Naive thymus-derived CD4-positive, alpha-beta T cell (primary cell): ENCODE measurements around the gene ACSF3. TPM values are rescaled to one million over a fixed set of nuclear protein-coding genes. Genes with fewer than 3 reads are reported as not detected.

Experiments
- ATAC-seq: fragments of 150-1000 bp; cut with Tn5 transposase; 2 replicates; pipeline ENCODE4 v1.10.0; 2021; ENCODE audit warnings: mild to moderate bottlenecking, moderate library complexity
- CTCF ChIA-PET: fragments of 350-600 bp; sonication (Branson Sonifier 250); formaldehyde crosslinking; loops from one replicate; lab custom pipeline; 2021; ENCODE audit warnings: antibody characterized with exemption; lab: Charles Lee
- POLR2A ChIA-PET: fragments of 350-600 bp; sonication (Branson Sonifier 250); formaldehyde crosslinking; loops from one replicate; lab custom pipeline; 2021; ENCODE audit warnings: antibody characterized with exemption, inconsistent platforms; lab: Charles Lee
- DNase-seq, 9 donors: peaks; one replicate each; pipeline versions ENCODE4 v3.0.0 to v3.0.0-alpha.2; 2020 to 2022; ENCODE audit warnings: mixed read lengths in 1 of 9
- H3K27ac ChIP-seq: one replicate; pipeline ENCODE4 v1.7.0; 2013; ENCODE audit warnings: mild to moderate bottlenecking, low read depth, low read length, moderate library complexity
- H3K27me3 ChIP-seq, 2 donors: one replicate each; pipeline ENCODE4 v1.7.0; 2013; ENCODE audit warnings: low read length in 2 of 2, mild to moderate bottlenecking in 2 of 2, moderate library complexity in 2 of 2; ENCODE audit not compliant: control insufficient read depth in 2 of 2, insufficient read depth in 2 of 2
- H3K36me3 ChIP-seq, 3 experiments: 1 replicate in 2 of 3; 2 replicates in 1 of 3; pipeline ENCODE4 v1.7.0; 2013; ENCODE audit warnings: low read length in 3 of 3, mild to moderate bottlenecking in 3 of 3, moderate library complexity in 1 of 3; ENCODE audit not compliant: insufficient read depth in 3 of 3, control insufficient read depth in 2 of 3
- H3K4me1 ChIP-seq, 2 donors: one replicate each; pipeline ENCODE4 v1.7.0; 2013; ENCODE audit warnings: low read length in 2 of 2, mild to moderate bottlenecking in 2 of 2, moderate library complexity in 1 of 2; ENCODE audit not compliant: control insufficient read depth in 2 of 2, insufficient read depth in 2 of 2
- H3K4me3 ChIP-seq: 2 replicates; pipeline ENCODE4 v1.7.0; 2013; ENCODE audit warnings: mild to moderate bottlenecking, low read length
- H3K9me3 ChIP-seq, 3 experiments: 1 replicate in 2 of 3; 2 replicates in 1 of 3; pipeline ENCODE4 v1.7.0; 2013; ENCODE audit warnings: low read length in 3 of 3; ENCODE audit not compliant: control insufficient read depth in 2 of 3
- H3K27ac Mint-ChIP-seq, 9 donors: one replicate each; pipeline ENCODE4 v1.8.0; 2020 to 2022; ENCODE audit warnings: mixed read lengths in 9 of 9, mild to moderate bottlenecking in 8 of 9, moderate library complexity in 5 of 9, inconsistent platforms in 2 of 9
- H3K27me3 Mint-ChIP-seq, 5 donors: one replicate each; pipeline ENCODE4 v1.8.0; 2021 to 2022; ENCODE audit warnings: mixed read lengths in 5 of 5, mild to moderate bottlenecking in 1 of 5
- H3K36me3 Mint-ChIP-seq, 5 donors: one replicate each; pipeline ENCODE4 v1.8.0; 2020 to 2022; ENCODE audit warnings: mixed read lengths in 5 of 5, mild to moderate bottlenecking in 3 of 5, inconsistent platforms in 1 of 5
- H3K4me1 Mint-ChIP-seq, 7 donors: one replicate each; pipeline ENCODE4 v1.8.0; 2020 to 2022; ENCODE audit warnings: mixed read lengths in 7 of 7, mild to moderate bottlenecking in 3 of 7, inconsistent platforms in 1 of 7
- H3K4me3 Mint-ChIP-seq, 10 donors: one replicate each; pipeline ENCODE4 v1.8.0; 2020 to 2022; ENCODE audit warnings: mild to moderate bottlenecking in 10 of 10, mixed read lengths in 10 of 10, moderate library complexity in 6 of 10, inconsistent platforms in 2 of 10
- H3K9me3 Mint-ChIP-seq, 11 donors: one replicate each; pipeline ENCODE4 v1.8.0; 2020 to 2022; ENCODE audit warnings: mixed read lengths in 11 of 11, mild to moderate bottlenecking in 4 of 11, inconsistent platforms in 1 of 11, moderate library complexity in 1 of 11
- intact Hi-C, 2 donors: fragments of 100-400 bp; cut with micrococcal nuclease; formaldehyde crosslinking; loops; one replicate each; pipeline ENCODE4 v1.15.1; 2023
- polyA plus RNA-seq, 2 donors: library from polyadenylated mRNA; unstranded; fragments of 300-500 nt; fragmentation: Illumina TruSeq; gene quantifications; one replicate each; pipeline ENCODE4 v1.2.3, GENCODE V29; 2021
- total RNA-seq, 6 experiments: library from RNA in 5 of 6; stranded (reverse) in 5 of 6; gene quantifications; 1 replicate in 5 of 6; 2 replicates in 1 of 6; pipeline ENCODE4 v1.2.3 and lab custom pipeline; 2021 to 2026

The ACSF3 gene
- total and polyA plus RNA-seq, 7 experiments from 2014 or later = 26.2 to 84.1 (median 68.5) TPM

DNA sequence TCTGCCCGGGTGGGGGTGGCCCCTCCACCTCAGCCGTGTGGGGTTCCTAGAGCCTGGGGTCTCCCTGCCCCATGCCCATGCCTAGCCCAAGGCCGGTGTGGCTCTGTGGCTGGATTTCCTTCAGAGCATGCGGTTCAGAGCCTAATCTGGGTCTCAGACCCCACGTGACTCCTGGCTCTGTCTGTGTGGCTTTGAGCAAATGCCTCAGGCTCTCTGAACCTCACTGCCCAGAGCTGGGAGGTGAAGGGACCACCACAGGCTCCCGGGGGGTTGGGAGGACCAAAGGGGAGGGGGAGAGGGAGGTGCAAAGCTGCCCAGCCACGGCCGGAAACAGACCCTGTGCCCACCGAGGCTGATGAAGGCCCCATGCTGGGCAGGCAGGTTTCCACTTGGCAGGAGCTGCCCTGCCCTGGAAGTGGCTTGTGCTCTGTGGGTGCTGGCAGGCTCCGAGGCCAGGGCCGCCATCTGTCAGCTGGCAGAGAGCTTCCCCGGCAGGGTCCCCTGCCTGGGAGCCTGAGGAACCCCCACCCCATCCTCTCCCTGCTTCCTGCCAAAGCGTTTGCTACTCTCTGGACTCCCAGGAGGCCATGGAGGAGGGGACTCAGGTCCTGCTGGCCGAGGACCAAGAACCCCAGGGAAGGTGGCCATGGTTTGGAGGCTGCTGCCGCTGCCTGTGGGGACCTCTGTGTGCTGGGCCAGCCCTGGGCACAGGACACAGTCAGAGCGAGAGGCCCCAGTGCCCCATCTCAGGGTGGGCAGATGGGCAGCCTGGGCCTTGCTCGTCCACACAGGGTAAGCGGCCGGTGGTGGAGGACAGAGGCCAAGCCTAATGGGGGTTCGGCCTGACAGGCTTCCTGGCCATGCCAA is 81.9 kb downstream of the ACSF3 start:
- POLR2A ChIA-PET = no interaction called here
- ATAC-seq (no peak), DNase-seq (no peak)
- Histone ChIP-seq H3K36me3 (no peaks in the 10 kb centered on the region), H3K4me3 (no peak overlapping the region), H3K27ac (no peak overlapping the region), H3K27me3 (no peaks in the 10 kb centered on the region), H3K4me1 (peaks cover 6% of the 10 kb centered on the region in 2 donors), H3K9me3 (no peaks in the 10 kb centered on the region)
- H3K4me3 Mint-ChIP-seq = no peak overlapping the region
- H3K27ac Mint-ChIP-seq = no peak overlapping the region
- CTCF ChIA-PET = no interaction called here
- H3K27me3 Mint-ChIP-seq = peaks cover 0 to 5% (median 0%) of the 10 kb centered on the region in 5 donors
- intact Hi-C loops = loop anchor here in 1 of 2 donors (10.0 kb wide), 1 partner anchor 721 kb away; the partner anchor contains the start of gene ZFPM1
- H3K9me3 Mint-ChIP-seq = no peaks in the 10 kb centered on the region
- H3K36me3 Mint-ChIP-seq = no peaks in the 10 kb centered on the region
- H3K4me1 Mint-ChIP-seq = peaks cover 5% of the 10 kb centered on the region in 7 donors

GRCh38 chr16:89176147-89176690 is 82.6 kb downstream of the ACSF3 start:
- Mint-ChIP-seq H3K27ac (no peak overlapping the region), H3K4me3 (no peak overlapping the region), H3K36me3 (no peaks in the 10 kb centered on the region), H3K4me1 (peaks cover 0 to 2% (median 0%) of the 10 kb centered on the region in 7 donors), H3K27me3 (no peaks in the 10 kb centered on the region), H3K9me3 (no peaks in the 10 kb centered on the region)
- ChIA-PET POLR2A (no interaction called here), CTCF (no interaction called here)
- DNase-seq (no peak), ATAC-seq (no peak)
- Histone ChIP-seq H3K4me3 (no peak overlapping the region), H3K27me3 (no peaks in the 10 kb centered on the region), H3K9me3 (no peaks in the 10 kb centered on the region), H3K4me1 (peaks cover 0 to under 1% of the 10 kb centered on the region in 2 donors), H3K27ac (no peak overlapping the region), H3K36me3 (no peaks in the 10 kb centered on the region)
- intact Hi-C loops = loop anchor here in 1 of 2 donors (10.0 kb wide), 1 partner anchor 721 kb away; the partner anchor contains the start of gene ZFPM1

GRCh38 chr16:89176717-89177116 is 83.1 kb downstream of the ACSF3 start:
- H3K9me3 Mint-ChIP-seq = no peaks in the 10 kb centered on the region
- peaks cover 0 to 7% (median under 1%) of the 10 kb centered on the region in 7 donors for H3K4me1 Mint-ChIP-seq
- ChIA-PET POLR2A (interaction anchor here (1.1 kb wide), 1 partner anchor 9 kb away, joined by 3 read pairs; no protein-coding TSS in a partner anchor), CTCF (no interaction called here)
- no peak overlapping the region for H3K4me3 Mint-ChIP-seq
- H3K36me3 Mint-ChIP-seq = no peaks in the 10 kb centered on the region
- DNase-seq (no peak), ATAC-seq (no peak)
- Histone ChIP-seq H3K27me3 (no peaks in the 10 kb centered on the region), H3K4me1 (peaks cover 0 to 5% of the 10 kb centered on the region in 2 donors), H3K4me3 (no peak overlapping the region), H3K9me3 (no peaks in the 10 kb centered on the region), H3K36me3 (no peaks in the 10 kb centered on the region), H3K27ac (no peak overlapping the region)
- H3K27ac Mint-ChIP-seq = no peak overlapping the region
- intact Hi-C loops = loop anchor here in 1 of 2 donors (10.0 kb wide), 1 partner anchor 722 kb away; the partner anchor contains the start of gene ZFPM1
- H3K27me3 Mint-ChIP-seq = no peaks in the 10 kb centered on the region

- intact Hi-C loops = loop anchor here in 1 of 2 donors (10.0 kb wide), 1 partner anchor 723 kb away; the partner anchor contains the start of gene ZFPM1
- no peak for ATAC-seq
- H3K27ac ChIP-seq = no peak overlapping the region
- Mint-ChIP-seq H3K27me3 (no peaks in the 10 kb centered on the region), H3K36me3 (no peaks in the 10 kb centered on the region), H3K4me1 (peaks cover 0 to 12% (median 3%) of the 10 kb centered on the region in 7 donors), H3K9me3 (no peaks in the 10 kb centered on the region), H3K4me3 (no peak overlapping the region), H3K27ac (no peak overlapping the region)
- POLR2A ChIA-PET = interaction anchor here (0.8 to 1.1 kb wide), 2 partner anchors 10 to 27 kb away, joined by 3 to 4 read pairs; no protein-coding TSS in a partner anchor
- H3K36me3 ChIP-seq = no peaks in the 10 kb centered on the region
- peaks cover 0 to 6% of the 10 kb centered on the region in 2 donors for H3K4me1 ChIP-seq
- no peak for DNase-seq
- no peaks in the 10 kb centered on the region for H3K9me3 ChIP-seq
- H3K4me3 ChIP-seq = no peak overlapping the region
- H3K27me3 ChIP-seq = no peaks in the 10 kb centered on the region
- CTCF ChIA-PET = no interaction called here
These were observed 83.8 kb downstream of the ACSF3 start for GRCh38 chr16:89177501-89177900.

- CTCF ChIA-PET = no interaction called here
- intact Hi-C loops = loop anchor here in 1 of 2 donors (10.0 kb wide), 1 partner anchor 724 kb away; the partner anchor contains the start of gene ZFPM1
- DNase-seq (no peak), ATAC-seq (no peak)
- H3K9me3 ChIP-seq = no peaks in the 10 kb centered on the region
- Mint-ChIP-seq H3K36me3 (no peaks in the 10 kb centered on the region), H3K27ac (no peak overlapping the region), H3K9me3 (no peaks in the 10 kb centered on the region), H3K4me1 (peaks cover 0 to 20% (median 6%) of the 10 kb centered on the region in 7 donors), H3K4me3 (no peak overlapping the region), H3K27me3 (no peaks in the 10 kb centered on the region)
- no peak overlapping the region for H3K4me3 ChIP-seq
- no peaks in the 10 kb centered on the region for H3K36me3 ChIP-seq
- no peak overlapping the region for H3K27ac ChIP-seq
- POLR2A ChIA-PET = interaction anchor here (0.8 kb wide), 1 partner anchor 26 kb away, joined by 4 read pairs; no protein-coding TSS in a partner anchor
- H3K4me1 ChIP-seq = peaks cover 0 to 6% of the 10 kb centered on the region in 2 donors
- H3K27me3 ChIP-seq = no peaks in the 10 kb centered on the region
These were observed 84.9 kb downstream of the ACSF3 start for GRCh38 chr16:89178453-89179147.

DNA sequence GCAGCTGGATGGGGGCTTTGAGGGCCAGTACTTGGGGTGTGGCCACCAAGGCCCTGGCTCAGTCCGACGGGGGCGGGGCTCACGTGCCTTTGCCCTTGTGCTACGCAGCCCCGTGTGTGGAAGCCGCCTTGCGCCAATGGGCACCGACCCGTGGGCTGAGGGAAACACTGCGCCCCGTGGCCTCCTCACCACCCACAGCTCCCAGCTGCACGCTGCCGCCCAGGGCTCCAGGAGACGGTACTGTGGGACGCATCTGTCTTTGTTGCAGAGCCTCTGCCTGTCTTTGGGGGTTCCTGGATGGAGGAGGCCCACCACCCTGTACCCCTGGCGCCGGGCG is 85.5 kb downstream of the ACSF3 start:
- ATAC-seq (no peak), DNase-seq (no peak)
- POLR2A ChIA-PET = no interaction called here
- H3K4me1 ChIP-seq = peaks cover 0 to 6% of the 10 kb centered on the region in 2 donors
- H3K4me3 Mint-ChIP-seq = no peak overlapping the region
- H3K27me3 ChIP-seq = no peaks in the 10 kb centered on the region
- CTCF ChIA-PET = no interaction called here
- intact Hi-C loops = loop anchor here in 1 of 2 donors (10.0 kb wide), 1 partner anchor 724 kb away; the partner anchor contains the start of gene ZFPM1
- no peaks in the 10 kb centered on the region for H3K9me3 Mint-ChIP-seq
- H3K36me3 ChIP-seq = no peaks in the 10 kb centered on the region
- peaks cover 0 to 20% (median 6%) of the 10 kb centered on the region in 7 donors for H3K4me1 Mint-ChIP-seq
- H3K27ac ChIP-seq = no peak overlapping the region
- H3K27ac Mint-ChIP-seq = no peak overlapping the region
- no peak overlapping the region for H3K4me3 ChIP-seq
- no peaks in the 10 kb centered on the region for H3K27me3 Mint-ChIP-seq
- H3K36me3 Mint-ChIP-seq = no peaks in the 10 kb centered on the region
- no peaks in the 10 kb centered on the region for H3K9me3 ChIP-seq
